HCT116 (cell line): ENCODE results near the gene MLC1. TPM values are rescaled to one million over a fixed set of nuclear protein-coding genes. Genes with fewer than 3 reads are reported as not detected.

Experiments
- ATAC-seq: fragments of 200-7000 bp; cut with Tn5 transposase; 2 replicates; pipeline ENCODE4 v1.9.1; 2020; ENCODE audit warnings: mild to moderate bottlenecking, moderate library complexity
- BruUV-seq: library from RNA; stranded (reverse); fragments of 400-500 nt; replicated peaks from 2 replicates; lab custom pipeline; 2021; lab: Mats Ljungman, UMichigan
- CTCF ChIA-PET: fragments of 300-600 bp; sonication (Branson Sonifier 250); formaldehyde crosslinking; loops from one replicate; lab custom pipeline; 2021; ENCODE audit warnings: antibody characterized with exemption; lab: Charles Lee
- POLR2A ChIA-PET: fragments of 300-600, 350-600 bp; sonication (Branson Sonifier 250); formaldehyde crosslinking; loops from one replicate; lab custom pipeline; 2021; ENCODE audit warnings: antibody characterized with exemption; lab: Charles Lee
- RAD21 ChIA-PET, 2 experiments: fragments of 300-600 bp; sonication (Branson Sonifier 250); formaldehyde crosslinking; loops; one replicate each; lab custom pipeline; 2023; ENCODE audit warnings: low total read pairs in 2 of 2; ENCODE audit not compliant: uncharacterized antibody in 2 of 2, unreplicated experiment in 2 of 2, low non-redundant PET in 1 of 2; lab: Charles Lee
- DNase-seq: peaks from one replicate; pipeline ENCODE4 v3.0.0-alpha.2; 2010; ENCODE audit warnings: low read depth, low spot score
- H2AFZ ChIP-seq: fragments of 200-600 bp; shearing (Covaris generic), sonication (generic); 2 replicates; pipeline ENCODE4 v1.6.1; 2017; ENCODE audit warnings: low read depth, mixed run types, mixed read lengths, antibody characterized with exemption, low read length; ENCODE audit not compliant: poor library complexity, severe bottlenecking
- H3K27ac ChIP-seq: 2 replicates; pipeline ENCODE4 v1.5.1; 2012; ENCODE audit warnings: low read depth, low read length
- H3K27me3 ChIP-seq: fragments of 200-600 bp; sonication (generic); 2 replicates; pipeline ENCODE4 v1.6.1; 2016; ENCODE audit warnings: mixed run types, low read length, mixed read lengths; ENCODE audit not compliant: insufficient read depth
- H3K36me3 ChIP-seq, 2 experiments: fragments of 200-500 bp in 1 of 2; fragments of 200-600 bp in 1 of 2; sonication (Bioruptor generic) in 1 of 2; sonication (generic) in 1 of 2; 2 replicates each; pipeline versions ENCODE4 v1.5.1 to v1.6.1; 2014 to 2016; ENCODE audit warnings: low read length in 2 of 2, inconsistent platforms in 1 of 2, mixed read lengths in 1 of 2, mixed run types in 1 of 2; ENCODE audit not compliant: insufficient read depth in 2 of 2, control insufficient read depth in 1 of 2
- H3K4me1 ChIP-seq, 2 experiments: fragments of 200-600 bp in 1 of 2; sonication (generic) in 1 of 2; 2 replicates each; pipeline versions ENCODE4 v1.5.1 to v1.6.1; 2012 to 2017; ENCODE audit warnings: low read length in 2 of 2, inconsistent platforms in 1 of 2, mild to moderate bottlenecking in 1 of 2, mixed read lengths in 1 of 2, mixed run types in 1 of 2, moderate library complexity in 1 of 2; ENCODE audit not compliant: insufficient read depth in 2 of 2, control insufficient read depth in 1 of 2
- H3K4me2 ChIP-seq: fragments of 200-600 bp; sonication (generic); 2 replicates; pipeline ENCODE4 v1.6.1; 2017; ENCODE audit warnings: mixed run types, low read length, mixed read lengths
- H3K4me3 ChIP-seq, 2 experiments: fragments of 200-600 bp in 1 of 2; sonication (generic) in 1 of 2; replicated peaks in 1 of 2; 2 replicates each; pipeline ENCODE4 v1.5.1; 2011 to 2016; ENCODE audit warnings: low read length in 2 of 2, control low read depth in 1 of 2, low read depth in 1 of 2, mild to moderate bottlenecking in 1 of 2, mixed read lengths in 1 of 2, mixed run types in 1 of 2
- H3K79me2 ChIP-seq: fragments of 200-600 bp; sonication (generic); 2 replicates; pipeline ENCODE4 v1.6.1; 2017; ENCODE audit warnings: mild to moderate bottlenecking, mixed run types, low read length, moderate library complexity, mixed read lengths; ENCODE audit not compliant: insufficient read depth
- H3K9ac ChIP-seq: fragments of 200-600 bp; sonication (generic); 2 replicates; pipeline ENCODE4 v1.6.1; 2016; ENCODE audit warnings: low read length, mixed read lengths
- H3K9me2 ChIP-seq: fragments of 200-600 bp; sonication (generic), shearing (Covaris generic); 2 replicates; pipeline ENCODE4 v1.6.1; 2017; ENCODE audit warnings: mixed run types, mild to moderate bottlenecking, moderate library complexity; ENCODE audit not compliant: insufficient read depth
- H3K9me3 ChIP-seq, 2 experiments: fragments of 200-500 bp in 1 of 2; fragments of 200-600 bp in 1 of 2; sonication (Bioruptor generic) in 1 of 2; sonication (generic) in 1 of 2; 2 replicates each; pipeline ENCODE4 v1.6.1; 2014 to 2017; ENCODE audit warnings: low read length in 2 of 2, mixed read lengths in 2 of 2, inconsistent platforms in 1 of 2, low read depth in 1 of 2, mild to moderate bottlenecking in 1 of 2, mixed run types in 1 of 2, moderate library complexity in 1 of 2; ENCODE audit not compliant: control insufficient read depth in 1 of 2, insufficient read depth in 1 of 2
- H4K20me1 ChIP-seq: fragments of 200-600 bp; sonication (generic), shearing (Covaris generic); 2 replicates; pipeline ENCODE4 v1.6.1; 2017; ENCODE audit warnings: mixed run types, mild to moderate bottlenecking, moderate library complexity; ENCODE audit not compliant: insufficient read depth
- CBX3 ChIP-seq: IDR thresholded peaks from 2 replicates; pipeline ENCODE4 v1.6.1; 2012; ENCODE audit warnings: low read depth
- CEBPB ChIP-seq: IDR thresholded peaks from 2 replicates; pipeline ENCODE4 v1.6.1; 2012; ENCODE audit warnings: low read depth
- CTCF ChIP-seq, 3 experiments: fragments of 200-600 bp in 1 of 3; sonication (generic) in 1 of 3; IDR thresholded peaks in 2 of 3; conservative IDR thresholded peaks in 1 of 3; 2 replicates each; pipeline ENCODE4 v1.5.1; 2012 to 2017; ENCODE audit warnings: low read depth in 2 of 3, low read length in 2 of 3, antibody characterized with exemption in 1 of 3, borderline replicate concordance in 1 of 3, control low read depth in 1 of 3, mild to moderate bottlenecking in 1 of 3, mixed read lengths in 1 of 3, mixed run types in 1 of 3, moderate library complexity in 1 of 3; ENCODE audit not compliant: insufficient read depth in 1 of 3
- EGR1 ChIP-seq: IDR thresholded peaks from 2 replicates; pipeline ENCODE4 v1.6.1; 2012; ENCODE audit warnings: low read depth
- ELF1 ChIP-seq: IDR thresholded peaks from 2 replicates; pipeline ENCODE4 v1.6.1; 2012; ENCODE audit warnings: low read depth, borderline replicate concordance
- EZH2 ChIP-seq: fragments of 200-600 bp; sonication (generic); IDR thresholded peaks from 2 replicates; pipeline ENCODE4 v1.6.1; 2017; ENCODE audit warnings: antibody characterized with exemption, mixed run types
- EZH2phosphoT487 ChIP-seq: fragments of 200-600 bp; IDR thresholded peaks from 2 replicates; pipeline ENCODE4 v1.6.1; 2018; ENCODE audit warnings: antibody characterized with exemption, borderline replicate concordance
- FOSL1 ChIP-seq: IDR thresholded peaks from 2 replicates; pipeline ENCODE4 v1.6.1; 2012; ENCODE audit warnings: low read depth
- JUND ChIP-seq: IDR thresholded peaks from 2 replicates; pipeline ENCODE4 v1.6.1; 2012
- RAD21 ChIP-seq: IDR thresholded peaks from 2 replicates; pipeline ENCODE4 v1.6.1; 2012; ENCODE audit warnings: low read depth, mild to moderate bottlenecking
- REST ChIP-seq: IDR thresholded peaks from 2 replicates; pipeline ENCODE4 v1.6.1; 2012; ENCODE audit warnings: low read depth
- SIN3A ChIP-seq: IDR thresholded peaks from 2 replicates; pipeline ENCODE4 v1.6.1; 2012; ENCODE audit warnings: low read depth
- SP1 ChIP-seq: IDR thresholded peaks from 2 replicates; pipeline ENCODE4 v1.6.1; 2012; ENCODE audit warnings: low read depth
- SRF ChIP-seq: IDR thresholded peaks from 2 replicates; pipeline ENCODE4 v1.6.1; 2012; ENCODE audit warnings: low read depth
- TCF7L2 ChIP-seq: IDR thresholded peaks from 2 replicates; pipeline ENCODE4 v1.7.0; 2011; ENCODE audit warnings: borderline replicate concordance, inconsistent platforms; ENCODE audit not compliant: insufficient read depth, insufficient read length; ENCODE audit errors: extremely low read depth
- YY1 ChIP-seq: IDR thresholded peaks from 2 replicates; pipeline ENCODE4 v1.6.1; 2011; ENCODE audit warnings: low read length, low read depth, moderate library complexity, mild to moderate bottlenecking; ENCODE audit not compliant: insufficient replicate concordance; ENCODE audit errors: extremely low read depth
- ZBTB33 ChIP-seq: IDR thresholded peaks from 2 replicates; pipeline ENCODE4 v1.6.1; 2011; ENCODE audit warnings: mild to moderate bottlenecking, low read length, moderate library complexity; ENCODE audit not compliant: insufficient replicate concordance; ENCODE audit errors: extremely low read depth
- ZFX ChIP-seq: fragments of 450-650 bp; IDR thresholded peaks from 2 replicates; pipeline ENCODE4 v1.6.1; 2017
- ZNF274 ChIP-seq: fragments of 200-500 bp; sonication (Bioruptor generic); IDR thresholded peaks from 2 replicates; pipeline ENCODE4 v1.6.1; 2014; ENCODE audit warnings: mild to moderate bottlenecking, low read depth, low read length, inconsistent platforms
- intact Hi-C: fragments of 100-400 bp; cut with micrococcal nuclease; formaldehyde crosslinking; loops from 2 replicates; pipeline ENCODE4 v1.10.0; 2022
- total RNA-seq: library from RNA; stranded (reverse); gene quantifications from one replicate; pipeline ENCODE4 v1.2.1, GENCODE V29; 2021; ENCODE audit not compliant: unreplicated experiment

The MLC1 gene
- total RNA-seq, 1 experiment from 2014 or later, result not detected

- CTCF ChIA-PET, result no interaction called here
- Histone ChIP-seq H4K20me1 (no peaks in the 10 kb centered on the region), H3K4me3 (no peak overlapping the region), H3K4me1 (0 out of 4 replicates have a peak, but pooled peaks cover 0 to 2% of the 10 kb centered on the region in 2 experiments), H3K27me3 (no peaks in the 10 kb centered on the region), H3K4me2 (no peak overlapping the region), H3K27ac (no peak overlapping the region), H3K36me3 (no peaks in the 10 kb centered on the region), H3K9me3 (no peaks in the 10 kb centered on the region), H3K9ac (no peak overlapping the region), H3K9me2 (no peaks in the 10 kb centered on the region), H3K79me2 (no peaks in the 10 kb centered on the region), H2AFZ (no peak overlapping the region)
- BruUV-seq, result no TSS peak
- ATAC-seq, result no peak
- RAD21 ChIA-PET, result no interaction called here
- POLR2A ChIA-PET, result no interaction called here
- TF ChIP-seq ZFX, result no peak
- TF ChIP-seq ELF1, result no peak
- TF ChIP-seq SIN3A, result no peak
- no peak for TF ChIP-seq SP1
- TF ChIP-seq EGR1, result no peak
- TF ChIP-seq CBX3, result no peak
- TF ChIP-seq ZBTB33, result no peak
- no peak for TF ChIP-seq TCF7L2
- no peak for TF ChIP-seq FOSL1
- no peak for TF ChIP-seq CTCF (IDR thresholded peaks at IDR 0.05 in 2 of 3, conservative IDR thresholded peaks at IDR 0.05 in 1 of 3; ENCODE audit: borderline replicate concordance in 1 of 3, insufficient read depth in 1 of 3, low read depth in 2 of 3, low read length in 2 of 3)
- no peak for TF ChIP-seq CEBPB
- no peak for TF ChIP-seq SRF
- no peak for TF ChIP-seq RAD21
- no peak for TF ChIP-seq REST
- TF ChIP-seq YY1, result no peak
- TF ChIP-seq JUND, result no peak
- TF ChIP-seq EZH2, result no peak
- TF ChIP-seq EZH2phosphoT487, result no peak
- TF ChIP-seq ZNF274, result no peak
- no peak for DNase-seq
- intact Hi-C loops, result no loop called here
Measured at GRCh38 chr22:50111056-50111455, 25.8 kb upstream of the MLC1 start.
